Hematopoietic multipotent progenitor cell treated with erythropoietin and hydrocortisone succinate and interleukin-3 and kit ligand, for 6 days (in vitro differentiated cells): ENCODE measurements around the gene A1BG.

ENCODE experiments used
- DNase-seq: peaks from one replicate; pipeline ENCODE4 v3.0.0-alpha.2; 2015

Gene A1BG, protein sequence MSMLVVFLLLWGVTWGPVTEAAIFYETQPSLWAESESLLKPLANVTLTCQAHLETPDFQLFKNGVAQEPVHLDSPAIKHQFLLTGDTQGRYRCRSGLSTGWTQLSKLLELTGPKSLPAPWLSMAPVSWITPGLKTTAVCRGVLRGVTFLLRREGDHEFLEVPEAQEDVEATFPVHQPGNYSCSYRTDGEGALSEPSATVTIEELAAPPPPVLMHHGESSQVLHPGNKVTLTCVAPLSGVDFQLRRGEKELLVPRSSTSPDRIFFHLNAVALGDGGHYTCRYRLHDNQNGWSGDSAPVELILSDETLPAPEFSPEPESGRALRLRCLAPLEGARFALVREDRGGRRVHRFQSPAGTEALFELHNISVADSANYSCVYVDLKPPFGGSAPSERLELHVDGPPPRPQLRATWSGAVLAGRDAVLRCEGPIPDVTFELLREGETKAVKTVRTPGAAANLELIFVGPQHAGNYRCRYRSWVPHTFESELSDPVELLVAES

DNA sequence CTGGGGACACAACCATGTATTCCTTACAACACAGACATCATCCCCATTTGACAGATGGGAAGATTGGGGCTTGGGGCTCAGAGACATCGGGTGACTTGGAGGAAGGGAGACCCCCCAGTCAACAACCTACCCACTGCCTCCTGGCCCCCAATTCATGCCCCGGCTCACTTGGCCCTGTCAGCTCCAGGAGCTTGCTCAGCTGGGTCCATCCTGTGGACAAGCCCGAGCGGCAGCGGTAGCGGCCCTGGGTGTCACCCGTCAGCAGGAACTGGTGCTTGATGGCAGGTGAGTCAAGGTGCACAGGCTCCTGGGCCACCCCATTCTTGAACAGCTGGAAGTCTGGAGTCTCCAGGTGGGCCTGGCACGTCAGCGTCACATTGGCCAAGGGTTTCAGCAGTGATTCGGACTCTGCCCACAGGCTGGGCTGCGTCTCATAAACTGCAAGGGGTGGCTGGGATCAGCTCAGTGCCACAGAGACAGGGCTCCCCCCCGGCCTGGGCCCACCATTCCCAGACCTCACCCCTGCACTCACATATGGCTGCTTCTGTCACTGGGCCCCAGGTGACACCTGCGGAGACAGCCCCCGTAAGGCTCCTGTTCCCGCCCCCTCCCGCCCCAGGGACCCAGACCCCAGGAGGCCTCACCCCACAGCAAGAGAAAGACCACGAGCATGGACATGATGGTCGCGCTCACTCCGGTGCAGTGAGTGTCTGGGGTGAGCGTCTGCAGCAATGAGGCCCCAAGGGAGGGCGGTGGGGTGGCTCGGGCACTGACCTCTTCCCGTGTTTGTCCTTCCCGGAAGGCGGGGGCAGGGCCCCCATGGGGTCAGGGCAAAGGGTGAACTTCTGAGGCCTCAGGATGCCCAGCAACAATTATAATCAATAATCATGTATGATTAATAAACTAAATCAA lies at the start of gene A1BG:
A1BG (minus strand) TSS at position 733 of the 912 bp plus-strand sequence; CDS start at position 678, 55 bp downstream.
- DNase-seq = no peak

- no peak for DNase-seq
These were observed 48.6 kb upstream of the A1BG start for GRCh38 chr19:58401840-58402421.

DNA sequence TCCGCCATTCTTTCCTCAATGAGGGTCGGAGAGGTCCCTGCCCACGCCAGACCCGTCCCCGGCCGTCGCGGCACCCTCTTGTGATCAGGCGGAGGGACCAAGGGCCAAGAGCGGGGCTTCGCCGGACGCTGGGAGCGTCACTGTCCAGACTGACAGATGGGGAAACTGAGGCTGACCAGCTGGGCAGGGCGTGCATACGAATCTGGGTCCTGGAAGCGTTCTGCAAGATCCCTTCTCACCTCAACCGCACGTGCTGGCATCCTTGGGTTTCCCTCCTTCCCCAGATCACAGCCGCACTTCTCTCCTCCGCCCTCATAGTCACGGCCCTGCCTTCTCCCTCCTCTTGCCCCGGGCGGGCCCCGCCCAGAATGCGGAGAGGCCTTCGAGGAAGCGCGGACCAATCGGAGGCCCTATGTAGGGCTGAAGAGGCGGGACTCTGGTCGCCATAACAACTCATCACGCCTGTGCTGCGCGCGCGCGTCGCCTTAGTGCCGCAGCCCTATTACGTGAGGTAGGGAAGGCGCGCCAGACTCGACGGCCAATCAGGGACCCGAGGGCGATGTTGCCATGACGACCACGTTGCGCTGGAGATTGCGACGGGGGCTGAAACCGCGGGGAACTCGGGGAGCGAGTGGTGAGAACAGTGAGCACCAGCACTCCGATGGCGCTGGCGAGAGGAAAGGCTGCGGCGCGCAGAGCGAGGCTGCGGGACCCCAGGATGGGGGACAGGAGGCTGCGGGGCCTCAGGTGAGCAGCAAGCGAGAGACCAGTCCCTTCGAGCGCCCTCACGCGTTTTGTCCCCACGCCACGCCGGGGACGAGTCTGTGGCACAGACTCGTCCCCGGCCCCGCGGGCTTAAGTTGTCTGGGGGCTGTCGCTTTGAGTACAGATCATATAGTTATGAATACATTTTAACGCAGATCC lies 47.9 kb upstream of the A1BG start:
- DNase-seq = peak; percentile 100

- peak; percentile 55 for DNase-seq
These were observed 47.1 kb upstream of the A1BG start for GRCh38 chr19:58400316-58400915.

DNA sequence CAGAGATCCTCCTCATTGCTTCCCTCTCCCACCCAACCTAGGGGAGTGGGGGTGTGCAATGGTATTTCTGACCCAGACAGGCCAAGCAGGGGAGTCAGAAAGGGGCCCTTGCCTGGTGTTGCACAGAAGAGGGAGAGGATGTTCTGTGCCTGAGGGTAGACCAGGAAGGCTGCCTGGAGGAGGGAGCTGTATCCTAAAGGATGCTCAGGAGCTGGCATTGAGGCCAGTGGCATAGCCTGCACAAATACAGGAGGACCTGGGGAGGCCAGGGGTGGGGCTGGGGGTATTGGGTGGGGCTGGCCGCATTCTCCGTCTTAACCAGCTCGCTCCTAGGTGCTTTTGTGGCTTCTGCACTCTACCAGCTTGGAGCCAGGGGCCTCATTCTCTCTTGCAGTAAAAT lies 46.6 kb upstream of the A1BG start:
- DNase-seq = no peak

GRCh38 chr19:58398545-58398944 lies 45.3 kb upstream of the A1BG start:
- DNase-seq = no peak

GRCh38 chr19:58398087-58398486 lies 44.8 kb upstream of the A1BG start:
- no peak for DNase-seq

DNA sequence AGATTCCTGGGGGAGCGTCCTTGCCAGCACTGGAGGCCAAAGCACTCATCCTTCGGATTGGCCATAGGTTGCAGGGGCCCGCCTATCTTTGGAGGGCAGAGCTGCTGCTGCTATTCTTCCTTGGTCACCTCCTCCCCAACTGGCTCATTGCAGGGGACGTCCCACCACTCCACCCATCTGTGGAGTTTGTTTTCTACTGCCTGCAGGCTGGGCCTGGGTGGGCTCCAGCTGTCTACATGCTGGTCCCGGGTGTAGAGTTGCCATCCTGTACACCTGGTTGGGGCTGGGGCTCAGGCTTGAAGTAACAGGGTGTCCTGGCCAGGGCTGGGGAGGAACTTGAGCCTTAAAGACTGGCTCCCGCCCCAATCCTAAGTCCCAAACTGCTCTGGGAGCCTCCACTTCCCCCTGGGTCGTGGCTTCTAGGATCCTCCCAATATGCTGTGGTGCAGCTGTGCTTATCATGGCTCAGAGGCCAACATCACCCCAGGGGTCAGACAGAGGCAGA lies 44.3 kb upstream of the A1BG start:
- DNase-seq = no peak

GRCh38 chr19:58396691-58397532 lies 43.6 kb upstream of the A1BG start:
- DNase-seq = peak; percentile 3

GRCh38 chr19:58395979-58396627 lies 42.8 kb upstream of the A1BG start:
- peak; percentile 38 for DNase-seq

GRCh38 chr19:58395220-58395978 lies 42.1 kb upstream of the A1BG start, which contains the start of gene RNF225:
Gene RNF225, plus strand, starts transcription at chr19:58395656. Its CDS starts 434 bp downstream, at chr19:58396090.
- DNase-seq = peak; percentile 45

DNA sequence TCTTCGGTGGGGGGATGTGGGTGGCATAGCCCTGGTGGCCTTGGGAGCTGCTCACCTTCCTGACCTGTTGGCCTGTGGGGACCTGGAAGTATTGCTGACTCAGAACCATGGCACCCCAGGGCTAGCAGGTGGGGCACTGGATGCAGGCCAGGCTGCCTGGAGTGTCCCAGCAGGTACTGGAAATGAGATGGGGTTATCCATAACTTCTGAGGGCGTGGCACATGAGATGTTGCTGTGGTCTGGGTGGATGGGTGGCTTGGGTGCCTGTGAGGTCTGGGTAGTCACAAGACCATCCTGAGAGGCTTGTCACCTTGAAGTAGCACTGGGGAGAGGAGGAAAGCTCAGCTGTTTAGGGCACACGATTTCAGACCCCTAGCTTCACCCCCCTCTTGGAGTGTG lies 41.5 kb upstream of the A1BG start:
- no peak for DNase-seq

DNA sequence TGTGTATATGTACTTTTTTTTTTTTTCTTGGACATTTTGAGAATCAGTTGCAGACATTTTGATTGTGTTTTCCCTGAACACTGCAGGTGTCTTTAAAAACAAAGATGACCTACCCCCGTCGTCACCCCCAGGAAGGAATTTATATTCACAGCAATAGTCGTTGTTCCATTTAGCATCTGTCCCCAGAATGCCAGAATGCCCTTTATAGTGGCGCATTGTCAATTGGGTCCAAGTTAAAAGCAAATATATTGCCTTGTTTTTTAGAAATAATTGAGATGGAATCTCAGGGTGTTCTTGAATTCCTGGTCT lies 40.4 kb upstream of the A1BG start:
- no peak for DNase-seq

DNA sequence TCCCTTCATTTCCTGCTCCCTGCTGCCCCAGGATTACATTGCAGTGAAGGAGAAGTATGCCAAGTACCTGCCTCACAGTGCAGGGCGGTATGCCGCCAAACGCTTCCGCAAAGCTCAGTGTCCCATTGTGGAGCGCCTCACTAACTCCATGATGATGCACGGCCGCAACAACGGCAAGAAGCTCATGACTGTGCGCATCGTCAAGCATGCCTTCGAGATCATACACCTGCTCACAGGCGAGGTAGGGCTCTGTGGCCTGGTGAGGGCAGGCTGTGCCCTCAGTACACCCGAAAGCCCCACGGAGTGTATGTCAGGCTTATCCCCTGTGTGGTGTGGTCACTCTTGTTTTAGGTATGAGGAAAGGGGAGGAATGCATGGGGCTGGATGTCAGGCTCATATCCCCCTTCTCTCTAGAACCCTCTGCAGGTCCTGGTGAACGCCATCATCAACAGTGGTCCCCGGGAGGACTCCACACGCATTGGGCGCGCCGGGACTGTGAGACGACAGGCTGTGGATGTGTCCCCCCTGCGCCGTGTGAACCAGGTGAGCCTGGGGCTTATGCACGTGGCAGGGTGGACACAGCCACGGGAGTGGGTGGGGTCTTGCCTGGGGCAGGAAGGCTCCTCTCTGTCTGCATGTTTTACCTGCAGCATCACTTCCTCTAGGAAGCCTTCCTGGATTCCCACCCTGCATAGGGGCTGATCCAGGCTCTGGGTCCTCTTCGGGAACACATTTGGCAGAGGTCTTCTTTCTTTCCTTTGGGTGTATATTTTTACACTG lies 39.8 kb upstream of the A1BG start:
- no peak for DNase-seq

DNA sequence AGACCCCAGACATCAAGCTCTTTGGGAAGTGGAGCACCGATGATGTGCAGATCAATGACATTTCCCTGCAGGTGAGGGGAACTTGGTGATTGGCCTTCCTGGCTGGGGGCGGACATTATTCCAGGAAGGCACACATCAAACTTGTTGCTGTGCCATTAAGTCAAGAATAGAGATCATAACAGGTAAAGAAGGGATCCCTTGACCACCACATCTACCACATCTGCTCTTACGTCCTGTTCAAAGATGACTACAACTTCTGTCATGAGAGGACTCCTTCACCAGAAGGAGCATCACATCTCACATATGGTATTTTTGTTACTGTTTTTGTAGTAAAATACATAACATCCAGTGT lies 34.9 kb upstream of the A1BG start:
- no peak for DNase-seq

DNA sequence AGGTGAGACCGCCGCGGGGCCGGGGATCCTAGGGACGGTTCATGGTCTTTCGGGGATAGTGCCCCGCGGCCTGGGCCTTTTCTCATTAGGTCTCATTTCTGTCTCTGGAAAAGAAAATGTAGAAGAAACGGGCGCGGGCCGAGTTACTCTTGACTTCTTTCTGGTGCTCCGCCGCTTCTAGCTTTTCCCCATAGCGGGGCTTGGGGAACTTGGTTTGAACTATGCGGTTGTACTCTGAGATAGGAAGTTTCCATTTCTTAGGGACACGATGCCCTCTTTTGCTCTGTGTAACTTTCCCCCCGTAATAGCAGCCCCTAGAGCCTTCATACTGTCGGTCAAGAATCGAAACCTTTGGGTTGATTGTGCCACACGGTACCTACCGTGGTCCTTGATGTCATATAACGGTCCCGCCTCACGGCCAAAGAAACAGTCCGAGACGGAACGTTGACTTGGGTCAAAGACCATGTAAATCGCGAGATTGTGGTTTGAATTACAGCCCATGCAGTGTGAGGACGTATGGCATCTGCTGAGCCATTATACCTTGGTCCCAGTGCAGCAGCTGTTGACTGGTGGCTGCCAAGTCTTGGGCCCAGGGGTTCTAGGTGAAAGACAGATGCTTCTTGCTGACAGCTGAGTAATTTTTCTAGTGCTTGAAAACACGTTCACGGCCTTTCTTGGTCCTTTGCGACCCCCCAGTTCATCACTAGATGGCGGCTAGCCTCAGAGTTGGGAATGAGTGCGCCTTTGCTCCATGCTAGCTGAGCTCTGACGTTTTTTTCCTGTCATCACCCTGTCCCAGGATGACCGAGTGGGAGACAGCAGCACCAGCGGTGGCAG lies 34.3 kb upstream of the A1BG start:
- peak; percentile 33 for DNase-seq

- DNase-seq = peak; percentile 100
These were observed 33.5 kb upstream of the A1BG start, which contains the start of gene RPS5 for GRCh38 chr19:58386576-58387337. Gene RPS5, plus strand, starts transcription at chr19:58387269. Its CDS starts 869 bp downstream, at chr19:58388138.
